Liver (tissue), 9 donors: ENCODE results near the gene SLC8A1. TPM values are rescaled to one million over a fixed set of nuclear protein-coding genes. Genes with fewer than 3 reads are reported as not detected.

Source experiments
- DNase-seq: peaks from one replicate; pipeline ENCODE4 v3.0.0-alpha.2; 2017; ENCODE audit warnings: low spot score
- H3K27ac ChIP-seq, 2 donors: one replicate each; pipeline ENCODE4 v1.7.0; 2013; ENCODE audit warnings: inconsistent platforms in 2 of 2, low read length in 2 of 2, control low read depth in 1 of 2, low read depth in 1 of 2, mild to moderate bottlenecking in 1 of 2
- H3K27me3 ChIP-seq, 4 donors: one replicate each; pipeline versions ENCODE4 v1.6.1 to v1.7.0; 2013; ENCODE audit warnings: low read length in 3 of 4, inconsistent platforms in 1 of 4, mild to moderate bottlenecking in 1 of 4, moderate library complexity in 1 of 4; ENCODE audit not compliant: control insufficient read depth in 4 of 4, insufficient read depth in 4 of 4
- H3K36me3 ChIP-seq, 4 donors: one replicate each; pipeline versions ENCODE4 v1.6.1 to v1.7.0; 2013; ENCODE audit warnings: low read length in 3 of 4, mild to moderate bottlenecking in 3 of 4, low read depth in 1 of 4, moderate library complexity in 1 of 4; ENCODE audit not compliant: control insufficient read depth in 4 of 4, insufficient read depth in 3 of 4
- H3K4me1 ChIP-seq, 4 donors: one replicate each; pipeline versions ENCODE4 v1.6.1 to v1.7.0; 2013; ENCODE audit warnings: low read length in 3 of 4, mild to moderate bottlenecking in 3 of 4, moderate library complexity in 1 of 4; ENCODE audit not compliant: control insufficient read depth in 4 of 4, insufficient read depth in 4 of 4
- H3K4me3 ChIP-seq, 3 donors: one replicate each; pipeline versions ENCODE4 v1.6.1 to v1.7.0; 2013; ENCODE audit warnings: low read length in 3 of 3, control low read depth in 1 of 3, low read depth in 1 of 3, mild to moderate bottlenecking in 1 of 3
- H3K9ac ChIP-seq, 2 donors: one replicate each; pipeline ENCODE4 v1.7.0; 2013; ENCODE audit warnings: low read length in 2 of 2, mild to moderate bottlenecking in 2 of 2, moderate library complexity in 2 of 2, control low read depth in 1 of 2, low read depth in 1 of 2
- H3K9me3 ChIP-seq, 4 donors: one replicate each; pipeline versions ENCODE4 v1.6.1 to v1.7.0; 2013; ENCODE audit warnings: low read length in 3 of 4; ENCODE audit not compliant: control insufficient read depth in 4 of 4
- ATF3 ChIP-seq: IDR thresholded peaks from 2 replicates; pipeline ENCODE4 v1.6.1; 2016; ENCODE audit warnings: antibody characterized with exemption
- CTCF ChIP-seq: fragments of 150-350 bp; IDR thresholded peaks from 2 replicates; pipeline ENCODE4 v1.5.1; 2017; ENCODE audit warnings: improper control_type of control experiment, low read depth, low read length; ENCODE audit not compliant: missing input control
- EGR1 ChIP-seq, 2 donors: IDR thresholded peaks; 2 replicates each; pipeline ENCODE4 v1.6.1; 2016 to 2018; ENCODE audit warnings: antibody characterized with exemption in 2 of 2, low read depth in 2 of 2
- FOXA1 ChIP-seq: IDR thresholded peaks from 2 replicates; pipeline ENCODE4 v1.6.1; 2016; ENCODE audit warnings: antibody characterized with exemption
- FOXA2 ChIP-seq: IDR thresholded peaks from 2 replicates; pipeline ENCODE4 v1.6.1; 2016; ENCODE audit warnings: antibody characterized with exemption
- GABPA ChIP-seq, 2 donors: IDR thresholded peaks in 1 of 2; conservative IDR thresholded peaks in 1 of 2; 2 replicates each; pipeline ENCODE4 v1.6.1; 2016; ENCODE audit warnings: antibody characterized with exemption in 2 of 2, mild to moderate bottlenecking in 1 of 2, moderate library complexity in 1 of 2
- HNF4A ChIP-seq, 2 donors: conservative IDR thresholded peaks; 2 replicates each; pipeline ENCODE4 v1.6.1; 2016; ENCODE audit warnings: antibody characterized with exemption in 2 of 2, mild to moderate bottlenecking in 2 of 2
- HNF4G ChIP-seq: IDR thresholded peaks from 2 replicates; pipeline ENCODE4 v1.6.1; 2016; ENCODE audit warnings: antibody characterized with exemption
- JUND ChIP-seq, 2 donors: IDR thresholded peaks; 2 replicates each; pipeline ENCODE4 v1.6.1; 2016; ENCODE audit warnings: antibody characterized with exemption in 2 of 2
- NR2F2 ChIP-seq: IDR thresholded peaks from 2 replicates; pipeline ENCODE4 v1.6.1; 2016; ENCODE audit warnings: antibody characterized with exemption
- RAD21 ChIP-seq, 2 donors: IDR thresholded peaks; 2 replicates each; pipeline ENCODE4 v1.6.1; 2016; ENCODE audit warnings: antibody characterized with exemption in 2 of 2, mild to moderate bottlenecking in 2 of 2
- REST ChIP-seq: IDR thresholded peaks from 2 replicates; pipeline ENCODE4 v1.6.1; 2016; ENCODE audit warnings: antibody characterized with exemption, mild to moderate bottlenecking
- RXRA ChIP-seq, 2 donors: IDR thresholded peaks; 2 replicates each; pipeline ENCODE4 v1.6.1; 2017 to 2018; ENCODE audit warnings: antibody characterized with exemption in 2 of 2, mild to moderate bottlenecking in 1 of 2
- SP1 ChIP-seq: IDR thresholded peaks from 2 replicates; pipeline ENCODE4 v1.6.1; 2018; ENCODE audit warnings: antibody characterized with exemption, mild to moderate bottlenecking
- TAF1 ChIP-seq: conservative IDR thresholded peaks from 2 replicates; pipeline ENCODE4 v1.6.1; 2016; ENCODE audit warnings: antibody characterized with exemption, mild to moderate bottlenecking
- YY1 ChIP-seq: IDR thresholded peaks from 2 replicates; pipeline ENCODE4 v1.6.1; 2016; ENCODE audit warnings: antibody characterized with exemption, mild to moderate bottlenecking
- ZBTB33 ChIP-seq: IDR thresholded peaks from 2 replicates; pipeline ENCODE4 v1.6.1; 2016; ENCODE audit warnings: antibody characterized with exemption
- WGBS: extraction: QIAGEN DNeasy Blood & Tissue Kit; methylation state at CpG from one replicate; pipeline ENCODE4 v1.1.7; 2013; 5-methylcytosine and 5-hydroxymethylcytosine counted together
- polyA plus RNA-seq, 2 donors: library from polyadenylated mRNA; stranded (reverse) in 1 of 2; unstranded in 1 of 2; fragments of 200-250 nt in 1 of 2; fragments of >200 nt in 1 of 2; fragmentation: Nextera tagmentation in 1 of 2; extraction: Ambion mirVana in 1 of 2; gene quantifications; one replicate each; pipeline versions ENCODE4 v1.2.1 to v1.2.3, GENCODE V29; 2013 to 2015
- total RNA-seq, 2 donors: library from RNA; depleted of rRNA; stranded (reverse); fragments of >200 nt; gene quantifications; one replicate each; pipeline ENCODE4 v1.2.3, GENCODE V29; 2014
- TF ChIP-seq, protein P1 (sequence below): IDR thresholded peaks from 2 replicates; pipeline ENCODE4 v1.6.1; 2016; ENCODE audit warnings: antibody characterized with exemption
- donor health status: healthy.
- donor health status: healthy.
- donor health status: healthy.
- donor health status: healthy.
- donor health status: healthy.

SLC8A1 gene
- total and polyA plus RNA-seq, 4 donors, result 1.2 to 18.5 (median 8.2) TPM

DNA sequence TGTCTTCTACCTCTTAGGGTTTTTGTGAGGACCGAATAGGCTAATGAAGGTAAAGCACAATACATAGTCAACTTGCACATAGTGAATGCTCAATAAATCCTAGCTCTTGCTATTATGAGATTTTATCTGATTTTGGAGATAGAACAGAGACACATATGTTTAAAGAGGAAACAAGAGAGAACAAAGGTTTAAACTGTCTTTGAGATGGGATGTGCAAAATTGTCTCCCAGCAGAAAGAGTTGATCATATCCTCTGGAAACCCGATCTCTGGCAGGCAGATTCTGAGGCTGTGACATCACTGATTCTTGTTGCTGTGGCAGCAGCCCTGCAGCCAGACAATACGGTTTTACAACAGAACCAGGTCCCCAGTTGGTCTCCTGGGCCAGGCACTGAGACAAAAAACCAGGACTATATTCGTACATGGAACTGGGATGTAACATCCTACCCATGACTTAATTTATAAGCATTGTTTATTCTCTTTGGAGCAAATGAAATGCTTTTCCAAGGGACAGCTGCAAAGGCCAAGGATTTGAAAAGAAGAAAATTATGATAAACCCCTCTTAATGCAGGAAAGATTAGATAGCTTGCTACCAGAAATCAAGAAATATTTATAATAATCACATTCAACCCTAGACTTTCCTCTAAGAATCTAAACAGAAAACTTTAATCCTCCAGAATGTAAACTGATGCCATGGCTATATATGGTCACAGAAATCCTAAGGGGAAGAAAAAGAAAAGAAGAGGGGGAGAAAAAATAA, 80.2 kb downstream of the SLC8A1 start (continued):
- TF ChIP-seq NR2F2 (no peak), TAF1 (no peak), RAD21 (IDR thresholded peaks at IDR 0.05) (no peak), ATF3 (no peak)

- WGBS, result 75% methylated on average over 2 of the region's 2 CpGs
- TF ChIP-seq FOXA1, result no peak
- no peak for TF ChIP-seq TAF1
- TF ChIP-seq EGR1 (IDR thresholded peaks at IDR 0.05; ENCODE audit: low read depth in 2 of 2), result no peak
- TF ChIP-seq ATF3, result no peak
- no peak for TF ChIP-seq CTCF
- TF ChIP-seq RAD21 (IDR thresholded peaks at IDR 0.05), result no peak
- TF ChIP-seq FOXA2, result no peak
- no peak for TF ChIP-seq HNF4G
- TF ChIP-seq HNF4A (conservative IDR thresholded peaks at IDR 0.05), result no peak
- no peak for TF ChIP-seq GABPA (IDR thresholded peaks at IDR 0.05 in 1 of 2, conservative IDR thresholded peaks at IDR 0.05 in 1 of 2)
- TF ChIP-seq RXRA (IDR thresholded peaks at IDR 0.05), result no peak
- TF ChIP-seq SP1, result no peak
- TF ChIP-seq, protein P1, sequence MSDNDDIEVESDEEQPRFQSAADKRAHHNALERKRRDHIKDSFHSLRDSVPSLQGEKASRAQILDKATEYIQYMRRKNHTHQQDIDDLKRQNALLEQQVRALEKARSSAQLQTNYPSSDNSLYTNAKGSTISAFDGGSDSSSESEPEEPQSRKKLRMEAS, result no peak
- no peak for TF ChIP-seq YY1
- no peak for TF ChIP-seq ZBTB33
- TF ChIP-seq REST, result no peak
- TF ChIP-seq JUND (IDR thresholded peaks at IDR 0.05), result no peak
- Histone ChIP-seq H3K4me1 (no peaks in the 10 kb centered on the region), H3K36me3 (no peaks in the 10 kb centered on the region), H3K4me3 (no peak overlapping the region), H3K9me3 (no peaks in the 10 kb centered on the region), H3K9ac (no peak overlapping the region), H3K27ac (no peak overlapping the region), H3K27me3 (no peaks in the 10 kb centered on the region)
- no peak for DNase-seq
Measured at GRCh38 chr2:40370007-40370395, 81.9 kb downstream of the SLC8A1 start.
